HG02678 (cell line): ENCODE data around the gene ADRA2C.

Source experiments
- ATAC-seq: cut with Tn5 transposase; IDR thresholded peaks from one replicate; pipeline ENCODE4 v1.9.1; 2021; ENCODE audit warnings: mild to moderate bottlenecking, moderate library complexity; ENCODE audit not compliant: unreplicated experiment

The ADRA2C gene

DNA sequence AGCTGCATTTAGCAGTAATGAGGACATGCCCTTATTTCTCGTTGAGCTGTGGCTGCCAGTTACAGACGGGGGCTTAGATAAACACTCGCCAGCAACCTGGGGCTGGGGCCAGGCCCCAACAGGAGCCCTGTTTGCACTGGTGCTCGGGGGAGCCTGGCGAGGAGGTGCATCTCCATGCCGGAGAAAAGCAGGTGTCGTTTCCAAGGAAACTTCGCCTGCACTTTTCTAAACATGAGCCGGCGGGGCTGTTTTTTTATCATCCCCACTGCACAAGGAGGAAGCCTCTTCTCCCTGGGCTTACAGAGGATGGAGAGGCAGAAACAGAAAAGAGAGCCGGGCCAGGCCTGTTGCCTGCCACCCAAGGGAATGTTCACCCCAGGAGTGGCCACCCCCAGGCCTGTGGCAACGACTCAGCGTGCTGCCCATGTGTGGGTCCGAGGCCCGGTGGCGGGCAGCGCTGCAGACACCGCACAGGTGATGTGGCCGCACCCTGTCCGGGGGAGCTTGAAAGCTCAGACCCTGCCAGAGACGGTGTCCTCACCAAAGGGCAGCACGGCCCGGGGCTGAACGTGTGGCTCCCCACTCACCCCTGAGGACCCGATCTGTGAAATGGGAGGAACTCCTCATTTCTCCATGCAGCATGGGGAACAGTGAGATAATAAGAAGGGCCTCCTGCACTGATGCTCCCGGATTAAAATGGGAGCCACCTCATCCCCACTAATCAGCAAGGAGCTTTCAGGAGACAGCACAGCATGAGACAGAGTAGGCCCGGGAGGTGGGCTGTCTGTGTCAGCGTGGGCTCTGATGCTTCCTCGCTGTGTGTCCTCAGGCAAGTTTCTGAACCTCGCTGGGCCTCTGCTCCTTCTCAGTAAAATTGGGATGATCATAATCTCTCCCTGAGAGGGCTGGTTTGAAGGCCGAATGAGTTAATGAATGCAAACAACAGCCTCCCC, 33.8 kb upstream of the ADRA2C start:
- ATAC-seq, result no peak

DNA sequence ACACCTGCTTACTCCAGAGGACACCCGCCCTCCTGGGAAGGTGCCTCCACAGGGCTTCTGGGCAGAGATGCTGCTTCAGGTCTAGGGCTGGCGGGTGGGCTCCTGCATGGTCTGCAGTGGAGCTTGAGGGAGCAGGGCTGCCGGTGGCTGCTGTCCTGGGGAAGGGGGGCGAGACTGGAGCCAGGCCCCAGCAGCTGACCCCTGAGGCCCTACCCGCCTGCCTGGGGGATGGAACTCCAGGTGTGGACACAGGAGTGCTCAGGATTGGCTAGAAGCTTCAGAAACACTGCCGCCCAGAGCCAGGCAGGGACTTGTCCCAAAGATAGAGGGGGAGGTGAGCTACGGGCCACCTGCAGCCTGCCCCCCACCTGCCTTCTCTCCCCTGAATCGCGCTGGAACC, 33.0 kb upstream of the ADRA2C start:
- no peak for ATAC-seq

DNA sequence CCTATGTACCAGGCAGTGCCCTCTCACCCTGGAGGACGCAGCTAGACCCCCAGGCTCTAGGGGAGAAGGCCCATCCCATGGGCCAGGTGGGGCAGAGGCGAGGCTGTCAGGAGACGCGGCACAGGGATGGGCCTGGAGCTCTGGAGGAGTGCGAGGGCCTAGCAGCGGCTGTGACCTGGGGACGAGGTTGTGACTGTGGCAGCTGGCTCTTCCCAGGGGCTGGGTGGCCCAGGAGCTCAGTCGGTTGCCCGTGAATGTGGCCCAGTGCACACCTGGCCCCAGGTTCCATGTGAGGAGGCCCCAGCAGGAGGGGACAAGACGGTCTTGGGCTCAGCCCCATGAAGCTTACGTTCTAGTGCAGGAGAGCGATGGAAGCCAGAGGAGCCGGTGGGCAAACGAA, 31.0 kb upstream of the ADRA2C start:
- ATAC-seq, result no peak

DNA sequence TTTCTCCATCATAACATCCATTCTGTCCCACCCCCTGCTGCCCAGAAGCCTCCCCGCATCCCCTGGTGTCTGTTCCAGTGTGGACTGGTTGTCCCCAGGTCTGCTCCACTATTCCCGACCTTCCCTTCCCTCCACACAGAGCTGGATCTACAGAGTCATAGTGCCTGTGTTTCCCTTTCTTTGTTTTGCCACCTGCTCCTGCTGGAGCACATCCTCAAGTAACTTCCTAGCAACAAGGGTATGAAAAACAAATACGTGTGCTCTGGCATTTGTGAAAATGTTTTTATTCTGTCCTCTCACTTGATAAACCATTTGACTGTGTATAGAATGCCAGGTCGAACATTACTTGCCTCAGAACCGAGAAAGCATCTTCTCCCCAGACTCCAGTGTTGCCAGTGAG, 29.9 kb upstream of the ADRA2C start:
- no peak for ATAC-seq

DNA sequence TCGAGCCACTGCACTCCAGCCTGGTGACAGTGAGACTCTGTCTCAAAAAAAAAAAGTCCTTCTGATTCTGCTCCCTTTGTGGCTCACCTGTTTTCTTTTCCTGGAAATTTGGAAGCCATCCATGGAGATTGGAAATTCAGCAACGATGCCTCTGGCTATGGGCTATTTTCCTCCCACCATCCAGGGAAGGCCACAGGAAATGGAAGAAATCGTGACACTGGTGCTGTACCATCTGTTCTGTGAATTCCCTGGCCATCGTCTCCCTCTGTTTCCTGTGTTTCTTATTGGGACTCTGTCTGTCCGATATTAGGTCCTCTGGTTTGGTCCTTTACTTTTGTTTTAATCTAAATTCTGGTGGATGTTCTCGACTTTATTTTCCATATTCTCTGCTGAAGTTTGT, 29.4 kb upstream of the ADRA2C start:
- ATAC-seq, result no peak

DNA sequence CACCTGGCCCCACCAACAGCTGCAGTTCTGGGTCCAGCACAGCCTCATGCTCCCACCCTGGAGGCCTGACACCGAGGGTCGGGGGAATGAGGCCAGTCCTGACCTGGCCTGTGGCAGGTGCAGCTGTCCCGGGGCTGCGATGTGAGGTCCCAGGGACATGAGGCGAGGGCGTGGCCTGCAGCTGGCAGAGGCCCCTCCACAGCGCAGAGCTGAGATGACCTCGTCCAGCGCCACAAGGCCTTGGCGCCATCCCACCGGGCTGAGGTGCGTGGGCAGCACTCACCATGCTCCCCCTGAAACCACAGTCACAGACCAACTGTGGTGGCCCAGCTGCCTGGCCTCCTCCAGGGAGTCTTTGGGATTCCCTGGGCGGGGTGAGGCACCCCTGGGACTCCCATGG, 26.6 kb upstream of the ADRA2C start:
- ATAC-seq, result no peak

DNA sequence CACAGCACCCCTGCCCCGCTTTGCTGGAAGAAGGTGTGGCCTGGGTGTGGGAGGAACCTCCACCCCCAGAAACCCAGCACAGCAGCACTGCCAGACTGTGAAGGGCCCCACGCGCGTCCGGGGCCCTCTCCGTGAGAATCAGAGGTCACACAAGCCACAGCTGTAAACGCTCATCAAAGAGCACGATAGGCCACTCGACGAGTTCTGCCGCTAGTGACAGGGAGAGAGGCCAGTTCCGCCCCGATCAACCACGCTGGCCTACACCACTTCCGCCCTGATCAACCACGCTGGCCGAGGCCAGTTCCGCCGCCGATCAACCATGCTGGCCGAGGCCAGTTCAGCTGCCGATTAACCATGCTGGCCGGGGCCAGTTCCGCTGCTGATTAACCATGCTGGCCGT, 25.9 kb upstream of the ADRA2C start:
- ATAC-seq, result no peak

DNA sequence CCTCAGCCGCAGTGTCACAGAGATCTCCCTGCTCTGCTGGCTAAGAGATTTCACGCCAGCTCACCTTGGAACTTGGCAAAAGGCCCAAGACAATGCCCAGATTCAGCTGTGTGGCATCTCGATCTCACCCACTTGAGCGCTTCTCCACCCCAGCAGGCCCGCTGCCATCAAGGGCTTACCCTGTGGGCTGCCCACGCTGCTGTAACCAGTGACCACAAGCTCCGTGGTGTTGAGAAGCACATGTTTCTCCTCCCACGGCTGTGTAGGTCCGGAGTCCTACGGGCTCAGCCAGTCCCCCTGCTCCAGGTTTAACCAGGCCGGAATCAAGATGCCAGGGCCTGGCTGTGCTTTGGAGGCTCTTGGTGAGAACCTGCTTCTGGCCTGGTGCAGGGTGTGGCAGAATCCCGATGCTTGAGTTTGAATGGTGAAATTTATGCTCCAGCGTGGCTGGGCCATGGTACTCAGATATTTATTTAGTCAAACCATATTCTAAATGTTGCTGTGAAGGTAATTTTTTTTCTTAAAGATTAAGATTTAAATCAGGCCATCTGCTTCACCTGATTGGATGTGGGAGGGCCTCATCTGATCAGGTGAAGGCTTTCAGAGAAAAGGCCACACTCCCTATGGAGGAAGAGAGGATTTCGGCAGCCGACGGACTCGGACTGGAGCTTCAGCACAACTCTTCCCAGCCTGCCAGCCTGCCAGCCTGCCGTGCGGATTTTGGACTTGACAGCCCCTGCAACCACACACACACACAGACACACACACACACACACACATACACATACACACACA, 24.8 kb upstream of the ADRA2C start:
- no peak for ATAC-seq

DNA sequence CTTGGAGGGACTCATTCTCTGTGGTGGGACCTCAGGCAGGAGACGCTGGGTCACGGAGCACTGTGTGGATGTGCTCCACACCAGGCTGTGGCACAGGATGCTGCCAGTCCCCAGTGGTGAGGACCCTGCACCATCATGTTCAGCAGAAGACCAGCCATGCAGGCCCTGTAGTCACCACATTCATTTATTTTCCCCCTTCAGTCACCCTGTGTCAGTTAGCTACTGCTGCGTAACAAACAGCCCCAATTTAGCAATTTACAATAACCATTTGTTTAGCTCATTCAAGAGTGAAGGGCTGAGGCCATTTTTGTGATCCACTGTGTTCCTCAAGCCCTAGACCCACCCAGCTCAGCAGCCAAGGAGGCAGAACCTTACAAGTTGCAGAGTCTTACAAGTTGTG, 23.6 kb upstream of the ADRA2C start:
- no peak for ATAC-seq

DNA sequence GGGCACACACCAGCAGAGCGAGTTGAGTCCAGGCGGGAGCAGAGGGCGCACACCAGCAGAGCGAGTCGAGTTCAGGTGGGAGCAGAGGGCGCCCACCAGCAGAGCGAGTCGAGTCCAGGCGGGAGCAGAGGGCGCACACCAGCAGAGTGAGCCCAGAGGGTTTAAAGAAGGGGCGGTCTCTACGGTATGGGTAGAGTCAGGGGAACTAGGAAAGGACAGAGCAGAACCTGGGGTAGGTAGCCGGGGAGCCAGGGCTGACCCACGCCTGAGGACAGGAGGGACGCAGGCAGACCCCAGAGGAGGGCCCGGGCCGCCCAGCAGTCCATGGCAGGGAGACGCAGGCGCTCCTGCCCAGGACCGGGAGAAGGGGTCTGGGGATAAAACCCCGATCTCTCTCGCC, 22.0 kb upstream of the ADRA2C start:
- no peak for ATAC-seq

DNA sequence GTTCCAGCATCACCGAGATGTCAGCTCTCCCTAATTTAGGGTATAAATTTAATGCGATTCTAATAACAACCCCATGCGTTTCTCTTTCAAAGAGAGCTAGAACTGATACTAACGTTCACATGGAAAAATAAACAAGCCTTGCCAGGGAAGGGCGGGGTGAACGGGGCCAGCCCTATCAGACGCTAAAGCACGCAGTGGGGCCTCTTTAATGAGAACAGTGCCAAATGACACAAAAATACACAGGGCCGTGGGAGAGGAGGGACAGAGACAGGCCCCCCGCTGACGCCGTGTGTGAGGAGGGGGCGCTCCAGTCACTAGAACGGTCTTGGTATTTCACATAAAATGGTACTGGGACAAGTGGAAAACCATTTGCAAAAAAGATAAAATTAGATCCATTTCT, 21.3 kb upstream of the ADRA2C start:
- no peak for ATAC-seq

DNA sequence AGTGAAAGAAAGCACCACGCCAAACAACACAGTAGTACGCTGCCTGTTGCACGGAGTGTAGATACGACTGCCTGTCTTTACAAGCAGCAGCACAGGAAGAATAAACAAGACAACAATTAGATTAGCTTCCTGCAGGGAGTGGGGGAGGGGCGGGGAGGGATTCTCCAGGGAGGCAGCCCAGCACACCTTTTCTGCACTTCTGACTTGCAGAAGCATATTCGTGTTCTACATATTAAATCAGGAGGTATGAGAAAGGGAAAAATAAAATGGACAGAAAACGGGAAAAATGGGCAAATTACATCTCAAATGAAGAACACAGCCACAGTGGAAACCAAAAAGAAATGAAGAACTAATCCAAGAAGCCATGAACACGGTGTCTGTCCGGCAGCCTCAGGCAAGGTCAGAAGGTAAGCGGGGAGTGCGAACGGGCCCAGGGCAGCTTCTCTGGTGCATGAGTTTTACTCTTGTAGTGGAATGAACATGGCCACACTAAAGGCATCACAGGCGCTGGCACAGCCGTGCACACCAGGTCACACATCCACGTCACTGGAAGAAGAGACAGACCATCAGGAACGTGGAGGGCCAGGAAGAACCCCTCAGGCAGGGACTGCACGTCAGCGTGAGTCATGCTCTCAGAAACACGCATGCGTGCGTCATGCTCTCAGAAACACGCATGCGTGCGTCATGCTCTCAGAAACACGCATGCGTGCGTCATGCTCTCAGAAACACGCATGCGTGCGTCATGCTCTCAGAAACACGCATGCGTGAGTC, 20.1 kb upstream of the ADRA2C start:
- ATAC-seq, result no peak

DNA sequence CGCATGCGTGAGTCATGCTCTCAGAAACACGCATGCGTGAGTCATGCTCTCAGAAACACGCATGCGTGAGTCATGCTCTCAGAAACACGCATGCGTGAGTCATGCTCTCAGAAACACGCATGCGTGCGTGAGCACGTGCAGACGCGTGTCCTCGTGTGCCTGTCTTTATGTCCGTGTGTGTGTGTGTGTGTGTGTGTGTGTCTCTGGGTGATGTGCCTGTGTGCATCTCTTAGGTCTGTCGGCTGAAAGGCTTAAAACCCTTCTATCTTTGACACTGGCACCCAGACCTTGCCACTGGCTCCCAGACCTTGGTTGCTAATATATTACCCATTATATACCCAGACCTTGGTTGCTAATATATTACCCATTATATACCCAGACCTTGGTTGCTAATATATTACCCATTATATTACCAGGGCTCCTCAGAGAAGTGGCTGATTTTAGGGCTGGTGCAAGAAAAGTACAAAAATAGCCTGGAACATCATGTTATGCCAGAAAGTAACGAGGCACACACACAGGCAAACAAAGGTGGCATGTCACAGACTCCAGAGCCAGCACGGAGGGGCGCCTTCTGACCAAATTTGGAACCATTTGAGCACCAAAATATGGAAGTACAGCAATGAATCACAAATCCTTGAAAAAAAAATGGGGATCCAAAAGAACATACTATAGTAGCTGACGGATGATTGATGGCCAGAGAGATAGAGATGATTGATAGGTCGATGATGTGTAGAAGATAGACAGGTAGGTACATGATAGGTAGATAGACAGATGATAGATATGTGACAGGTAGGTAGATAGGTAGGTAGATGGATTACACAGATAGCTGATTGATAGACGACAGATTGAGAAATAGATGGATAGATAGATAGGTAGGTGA, 19.2 kb upstream of the ADRA2C start:
- ATAC-seq, result no peak

DNA sequence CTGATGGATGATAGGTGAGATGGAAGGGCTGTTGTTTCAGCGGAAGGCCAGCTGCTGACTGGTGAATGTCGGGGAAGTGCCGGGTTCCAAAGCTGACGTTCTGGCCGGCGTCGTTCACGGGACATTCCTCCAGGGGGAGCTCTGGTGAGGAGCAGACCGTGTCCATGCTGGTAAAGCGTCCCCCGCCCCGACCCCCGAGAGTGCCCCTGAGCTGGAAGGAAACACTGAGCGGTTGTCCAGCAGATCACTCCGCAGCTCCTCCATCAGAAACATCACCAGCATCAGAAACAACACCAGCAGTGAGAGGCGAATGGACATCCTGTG, 18.6 kb upstream of the ADRA2C start:
- ATAC-seq, result no peak

DNA sequence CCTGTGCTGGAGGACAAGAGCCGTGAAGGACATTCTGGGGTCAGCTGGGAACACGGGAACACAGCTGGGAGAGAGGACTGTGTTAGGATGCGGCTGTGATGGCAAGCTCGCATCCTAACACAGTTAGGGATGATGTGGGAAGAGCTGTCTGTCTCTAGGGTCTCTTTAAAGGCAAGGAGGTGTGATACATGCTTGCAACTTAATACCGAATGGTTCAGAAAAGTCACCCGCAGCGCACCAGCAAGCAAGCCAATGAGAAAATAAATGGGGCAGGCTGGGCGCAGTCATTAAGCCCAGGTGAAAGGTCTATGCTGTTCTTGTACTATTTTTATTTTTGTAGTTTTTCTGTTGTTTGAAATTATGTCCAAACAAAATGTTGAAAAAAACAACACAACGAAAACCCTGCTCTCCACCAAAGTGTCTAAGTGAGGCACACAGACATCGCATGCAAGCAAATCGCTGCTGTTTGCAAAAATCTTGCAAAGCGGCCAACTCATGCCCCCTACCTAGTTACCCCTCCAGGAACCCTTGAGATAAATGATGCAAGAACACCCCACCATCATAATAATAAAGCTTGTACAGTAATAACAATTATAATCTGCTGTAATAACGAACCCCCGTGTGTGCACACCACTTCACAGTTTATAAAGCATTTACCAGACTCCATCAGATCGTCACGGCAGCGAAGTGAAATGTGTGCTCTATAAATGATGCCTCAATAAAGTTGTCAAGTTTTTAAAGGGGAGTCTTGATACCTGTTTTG, 17.9 kb upstream of the ADRA2C start:
- no peak for ATAC-seq

DNA sequence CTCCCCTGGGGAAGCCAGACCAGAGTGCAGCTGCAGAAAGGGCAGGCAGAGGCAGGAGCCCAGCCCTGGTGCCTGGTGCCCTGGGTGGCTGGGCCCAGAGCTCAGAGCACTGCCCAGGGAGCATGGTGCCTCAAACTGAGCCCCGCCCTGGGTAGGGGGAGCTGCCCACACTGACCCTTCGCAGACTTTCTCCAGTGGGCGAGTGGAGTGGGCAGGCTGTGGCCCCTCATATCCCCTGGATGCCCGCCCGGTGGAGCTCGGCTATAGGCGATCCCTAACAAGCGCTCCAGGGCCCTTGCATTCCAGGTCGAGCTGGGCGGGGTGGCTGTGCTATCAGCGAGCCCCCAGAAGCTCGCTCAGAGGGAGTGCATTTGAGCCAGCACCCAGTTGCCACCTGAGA, 17.1 kb upstream of the ADRA2C start:
- ATAC-seq, result no peak

DNA sequence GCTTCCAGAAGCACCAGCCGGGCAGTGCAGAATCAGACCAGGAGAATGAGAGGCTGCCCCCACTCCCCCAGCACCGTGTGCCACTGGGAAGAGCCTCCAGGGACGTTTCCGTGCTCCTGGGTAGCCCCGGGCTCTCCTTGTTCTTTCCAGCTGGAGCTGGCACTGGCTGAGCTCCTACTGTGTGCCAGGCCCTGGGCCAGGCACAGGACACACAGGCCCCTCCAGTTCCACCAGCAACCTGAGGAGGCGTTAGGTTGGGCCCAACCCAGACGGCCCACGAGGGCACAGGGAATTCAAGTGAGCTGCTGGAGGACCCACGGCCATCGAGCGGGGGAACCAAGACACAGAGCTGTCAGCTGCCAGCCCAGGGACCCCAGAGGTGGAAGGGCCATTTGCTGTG, 15.9 kb upstream of the ADRA2C start:
- no peak for ATAC-seq

DNA sequence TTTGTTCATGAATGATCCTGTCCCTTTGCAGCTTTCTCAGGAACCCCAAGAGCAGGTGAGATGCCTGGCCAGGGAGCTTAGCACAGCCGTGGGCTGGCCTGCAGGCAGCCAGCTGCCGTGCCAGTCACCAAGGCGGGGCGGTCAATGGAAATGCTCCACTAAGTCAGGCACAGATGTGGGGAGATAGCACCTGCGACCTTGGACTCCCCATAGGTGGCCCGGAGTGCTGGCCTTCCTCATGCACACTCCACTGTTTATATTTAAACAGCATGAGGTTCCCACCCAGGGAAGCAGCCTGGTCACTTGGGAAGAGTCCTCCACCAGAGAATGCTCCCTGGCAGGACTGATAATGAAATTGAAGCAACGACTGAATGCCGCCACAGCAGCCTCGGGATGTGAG, 14.2 kb upstream of the ADRA2C start:
- no peak for ATAC-seq

DNA sequence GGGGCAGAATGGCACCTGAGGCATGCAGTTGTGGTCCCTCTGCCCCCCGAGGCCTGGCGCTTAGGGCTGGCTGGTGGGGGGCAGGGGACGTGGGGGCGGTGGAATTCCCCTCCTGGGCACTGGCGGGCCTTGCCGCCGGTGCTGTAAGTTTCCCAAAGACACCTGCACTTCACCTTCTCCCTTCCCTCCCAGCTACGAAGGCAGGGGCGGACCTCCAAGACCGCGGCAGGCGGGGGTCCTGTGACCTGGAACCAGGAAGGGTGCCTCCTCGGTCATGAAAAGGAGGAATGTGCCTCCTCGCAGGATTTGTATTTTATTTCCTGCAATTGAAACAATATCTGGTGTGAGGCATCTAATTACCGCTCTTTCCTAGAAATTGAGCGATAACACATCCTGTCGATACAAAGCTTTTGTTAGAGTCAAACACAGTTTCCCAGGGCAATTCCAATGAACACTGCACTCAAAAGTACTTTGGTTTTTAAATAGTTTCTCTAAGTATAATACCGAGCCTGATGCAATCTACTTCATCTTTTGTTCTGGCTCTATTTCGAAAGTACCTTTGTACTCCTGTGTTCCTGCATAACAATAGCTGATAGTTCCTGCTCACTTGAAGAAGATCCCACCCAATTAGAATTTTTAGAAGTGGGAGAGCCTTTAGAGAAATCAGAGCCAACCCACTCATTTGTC, 12.3 kb upstream of the ADRA2C start:
- no peak for ATAC-seq
